Measurements from ENCODE around the gene CHST13. TPM values are rescaled to one million over a fixed set of nuclear protein-coding genes. Genes with fewer than 3 reads are reported as not detected.

CHST13 gene
- total RNA-seq, 2 donors from 2014 or later, result 0.22 to 1.6 TPM

- Histone ChIP-seq H3K27ac (no peak overlapping the region), H3K4me1 (no peaks in the 10 kb centered on the region), H3K9me3 (no peaks in the 10 kb centered on the region), H3K27me3 (no peaks in the 10 kb centered on the region), H3K9ac (ENCODE audit: low read depth in 2 of 2, low read length in 2 of 2) (no peak overlapping the region), H3K36me3 (no peaks in the 10 kb centered on the region), H3K4me3 (no peak overlapping the region)
- DNase-seq, result peak; percentile 56
- intact Hi-C loops (cut with DNase I), result no loop called here
- TF ChIP-seq CTCF (IDR thresholded peaks at IDR 0.05), result no peak
These were observed 42.0 kb upstream of the CHST13 start for GRCh38 chr3:126481808-126482502.

GRCh38 chr3:126482503-126483255, 41.3 kb upstream of the CHST13 start:
- DNase-seq, result no peak
- Histone ChIP-seq H3K27me3 (no peaks in the 10 kb centered on the region), H3K4me1 (no peaks in the 10 kb centered on the region), H3K9me3 (no peaks in the 10 kb centered on the region), H3K9ac (ENCODE audit: low read depth in 2 of 2, low read length in 2 of 2) (no peak overlapping the region), H3K36me3 (no peaks in the 10 kb centered on the region), H3K4me3 (no peak overlapping the region), H3K27ac (no peak overlapping the region)
- TF ChIP-seq CTCF (IDR thresholded peaks at IDR 0.05), result no peak
- intact Hi-C loops (cut with DNase I), result no loop called here

DNA sequence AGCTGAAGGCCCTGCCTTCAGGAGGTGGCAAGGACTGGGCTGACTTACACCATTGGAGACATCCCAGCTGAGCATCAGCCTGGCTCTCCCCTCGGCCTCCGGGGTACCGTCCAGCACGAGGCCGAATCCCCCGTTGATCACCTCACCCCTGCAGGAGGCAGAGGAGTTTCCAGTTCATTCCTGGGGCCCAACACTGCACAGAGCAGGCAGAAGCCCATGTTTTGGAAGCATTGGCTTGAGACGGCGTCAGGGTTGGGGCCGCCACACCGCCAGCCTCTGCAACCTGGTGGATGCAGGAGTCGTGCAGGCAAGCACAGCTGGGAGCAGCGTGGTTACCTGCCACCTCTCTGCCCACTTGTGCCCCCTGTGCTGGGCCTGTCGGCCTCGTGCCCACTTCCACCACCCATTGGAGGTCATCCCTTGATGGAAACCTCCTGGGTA, 40.6 kb upstream of the CHST13 start:
- intact Hi-C loops (cut with DNase I), result no loop called here
- Histone ChIP-seq H3K4me3 (no peak overlapping the region), H3K27me3 (no peaks in the 10 kb centered on the region), H3K9me3 (no peaks in the 10 kb centered on the region), H3K4me1 (no peaks in the 10 kb centered on the region), H3K36me3 (no peaks in the 10 kb centered on the region), H3K27ac (no peak overlapping the region), H3K9ac (ENCODE audit: low read depth in 2 of 2, low read length in 2 of 2) (no peak overlapping the region)
- no peak for DNase-seq
- no peak for TF ChIP-seq CTCF (IDR thresholded peaks at IDR 0.05)

GRCh38 chr3:126484148-126484547, 39.8 kb upstream of the CHST13 start:
- no peak for TF ChIP-seq CTCF (IDR thresholded peaks at IDR 0.05)
- H3K9ac ChIP-seq (ENCODE audit: low read depth in 2 of 2, low read length in 2 of 2), result no peak overlapping the region
- no peak for DNase-seq
- H3K27me3 ChIP-seq, result no peaks in the 10 kb centered on the region
- no peaks in the 10 kb centered on the region for H3K36me3 ChIP-seq
- no peaks in the 10 kb centered on the region for H3K9me3 ChIP-seq
- no peak overlapping the region for H3K27ac ChIP-seq
- intact Hi-C loops (cut with DNase I), result no loop called here
- no peaks in the 10 kb centered on the region for H3K4me1 ChIP-seq
- H3K4me3 ChIP-seq, result no peak overlapping the region

DNA sequence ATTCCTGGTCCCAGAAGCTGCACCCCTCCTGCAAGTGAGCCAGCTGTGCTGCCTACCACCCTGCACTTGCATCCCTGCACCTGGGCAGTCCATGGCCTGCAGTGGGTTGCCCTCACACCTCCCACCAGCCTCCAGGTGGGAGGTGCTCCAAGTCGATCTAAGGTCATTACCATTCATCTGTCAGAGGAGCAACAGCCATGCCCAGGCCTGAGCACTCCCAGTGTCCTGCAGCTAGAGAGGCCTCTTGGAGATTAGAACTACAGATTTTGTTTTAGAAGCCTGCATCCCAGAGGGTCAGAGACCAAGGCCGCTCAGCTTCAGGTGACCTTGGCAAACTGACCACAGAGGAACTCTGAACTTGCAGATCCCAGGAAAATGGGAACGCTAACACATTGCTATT, 39.3 kb upstream of the CHST13 start:
- no peaks in the 10 kb centered on the region for H3K4me1 ChIP-seq
- no peak overlapping the region for H3K9ac ChIP-seq (ENCODE audit: low read depth in 2 of 2, low read length in 2 of 2)
- H3K4me3 ChIP-seq, result no peak overlapping the region
- H3K27me3 ChIP-seq, result no peaks in the 10 kb centered on the region
- no peak overlapping the region for H3K27ac ChIP-seq
- TF ChIP-seq CTCF (IDR thresholded peaks at IDR 0.05), result no peak
- DNase-seq, result no peak
- H3K36me3 ChIP-seq, result no peaks in the 10 kb centered on the region
- no peaks in the 10 kb centered on the region for H3K9me3 ChIP-seq
- intact Hi-C loops (cut with DNase I), result no loop called here

Measured in colonic mucosa (tissue), 4 donors.